Activated CD8-positive, alpha-beta T cell treated with anti-CD3 and anti-CD28 coated beads, Interleukin-2, amount 10 ng/mL, durations not matched to agents 7 days and 5 days (primary cell): ENCODE results near the gene ZC3H15. TPM values are rescaled to one million over a fixed set of nuclear protein-coding genes. Genes with fewer than 3 reads are reported as not detected.
A peak's percentile ranks its signal among the peaks of the same experiment; 100 is the strongest.
"Not testable (repeated sequence)": the region's sequence is repeated elsewhere in the genome, so short reads cannot be mapped to it uniquely, and the experiment has no call there.

ENCODE experiments used
- ATAC-seq: fragments of 150-1000 bp; cut with Tn5 transposase; one replicate; pipeline ENCODE4 v1.10.0; 2021; ENCODE audit warnings: moderate library complexity
- CTCF ChIA-PET: fragments of 350-600 bp; sonication (Branson Sonifier 250); formaldehyde crosslinking; loops from one replicate; lab custom pipeline; 2021; ENCODE audit warnings: antibody characterized with exemption; lab: Charles Lee
- POLR2A ChIA-PET: fragments of 350-600 bp; sonication (Branson Sonifier 250); formaldehyde crosslinking; loops from one replicate; lab custom pipeline; 2021; ENCODE audit warnings: antibody characterized with exemption; lab: Charles Lee
- DNase-seq: peaks from one replicate; pipeline ENCODE4 v3.0.0-alpha.2; 2020
- H3K27ac Mint-ChIP-seq: one replicate; pipeline ENCODE4 v1.8.0; 2021; ENCODE audit warnings: mild to moderate bottlenecking, mixed read lengths
- H3K27me3 Mint-ChIP-seq: one replicate; pipeline ENCODE4 v1.8.0; 2021; ENCODE audit warnings: low read depth, mixed read lengths
- H3K36me3 Mint-ChIP-seq: one replicate; pipeline ENCODE4 v1.8.0; 2021; ENCODE audit warnings: low read depth, mixed read lengths
- H3K4me1 Mint-ChIP-seq: one replicate; pipeline ENCODE4 v1.8.0; 2021; ENCODE audit warnings: low read depth, mixed read lengths
- H3K4me3 Mint-ChIP-seq: one replicate; pipeline ENCODE4 v1.8.0; 2021; ENCODE audit warnings: mild to moderate bottlenecking, mixed read lengths
- H3K9me3 Mint-ChIP-seq: one replicate; pipeline ENCODE4 v1.8.0; 2022; ENCODE audit warnings: mixed read lengths; ENCODE audit not compliant: insufficient read depth
- total RNA-seq, 2 experiments: library from RNA; stranded (reverse); gene quantifications; one replicate each; pipeline ENCODE4 v1.2.3, GENCODE V29; 2021

ZC3H15 gene
- total RNA-seq, 2 experiments from 2014 or later: 68.1 to 73.7 TPM

GRCh38 chr2:186497928-186498327 is 11.9 kb downstream of the ZC3H15 start:
- Mint-ChIP-seq H3K9me3 (no peaks in the 10 kb centered on the region), H3K4me3 (no peak overlapping the region), H3K27ac (no peak overlapping the region), H3K36me3 (peaks cover 50% of the 10 kb centered on the region), H3K4me1 (peaks cover 17% of the 10 kb centered on the region), H3K27me3 (no peaks in the 10 kb centered on the region)
- POLR2A ChIA-PET: no interaction called here
- DNase-seq: no peak
- ATAC-seq: no peak
- CTCF ChIA-PET: no interaction called here

- DNase-seq (no peak), ATAC-seq (no peak)
- Mint-ChIP-seq H3K36me3 (peaks cover 47% of the 10 kb centered on the region), H3K9me3 (no peaks in the 10 kb centered on the region), H3K4me1 (peaks cover 13% of the 10 kb centered on the region), H3K27me3 (no peaks in the 10 kb centered on the region), H3K4me3 (no peak overlapping the region), H3K27ac (no peak overlapping the region)
- CTCF ChIA-PET: interaction anchor here (1.0 to 2.5 kb wide), 6 partner anchors 9 to 143 kb away, joined by 3 to 8 read pairs (median 3); partner anchors contain the start of gene ITGAV
- POLR2A ChIA-PET: interaction anchor here (0.9 kb wide), 1 partner anchor 13 kb away, joined by 3 read pairs; the partner anchor contains the start of gene ZC3H15
These were observed 12.8 kb downstream of the ZC3H15 start for GRCh38 chr2:186498834-186499233.

- H3K36me3 Mint-ChIP-seq: peaks cover 56% of the 10 kb centered on the region
- DNase-seq: no peak
- H3K4me1 Mint-ChIP-seq: peaks cover 6% of the 10 kb centered on the region
- H3K9me3 Mint-ChIP-seq: no peaks in the 10 kb centered on the region
- POLR2A ChIA-PET: interaction anchor here (0.7 to 2.2 kb wide), 3 partner anchors 17 to 86 kb away, joined by 3 to 8 read pairs (median 4); partner anchors contain the start of genes ITGAV and ZC3H15
- H3K27ac Mint-ChIP-seq: peak overlapping the region; percentile 37
- no peak overlapping the region for H3K4me3 Mint-ChIP-seq
- H3K27me3 Mint-ChIP-seq: no peaks in the 10 kb centered on the region
- CTCF ChIA-PET: interaction anchor here (0.6 to 4.9 kb wide), 23 partner anchors 8 to 143 kb away, joined by 3 to 117 read pairs (median 4); partner anchors contain the start of genes ITGAV and ZC3H15
- peak; percentile 36 for ATAC-seq
These were observed 18.0 kb downstream of the ZC3H15 start for GRCh38 chr2:186503827-186504606.

GRCh38 chr2:186508263-186508662 is 22.2 kb downstream of the ZC3H15 start:
- CTCF ChIA-PET: interaction anchor here (1.3 to 3.1 kb wide), 3 partner anchors 9 to 133 kb away, joined by 3 to 12 read pairs (median 3); no protein-coding TSS in a partner anchor
- H3K4me1 Mint-ChIP-seq: peaks cover 3% of the 10 kb centered on the region
- POLR2A ChIA-PET: interaction anchor here (0.8 to 1.2 kb wide), 3 partner anchors 21 to 133 kb away, joined by 3 read pairs; partner anchors contain the start of gene ZC3H15
- H3K4me3 Mint-ChIP-seq: no peak overlapping the region
- H3K27ac Mint-ChIP-seq: no peak overlapping the region
- DNase-seq (no peak), ATAC-seq (no peak)
- H3K27me3 Mint-ChIP-seq: no peaks in the 10 kb centered on the region
- H3K36me3 Mint-ChIP-seq: peaks cover 40% of the 10 kb centered on the region
- H3K9me3 Mint-ChIP-seq: no peaks in the 10 kb centered on the region

- Mint-ChIP-seq H3K27me3 (no peaks in the 10 kb centered on the region), H3K4me3 (no peak overlapping the region), H3K4me1 (no peaks in the 10 kb centered on the region), H3K27ac (no peak overlapping the region), H3K9me3 (no peaks in the 10 kb centered on the region), H3K36me3 (peaks cover 22% of the 10 kb centered on the region)
- ATAC-seq: no peak
- DNase-seq: no peak
- POLR2A ChIA-PET: no interaction called here
- CTCF ChIA-PET: no interaction called here
These were observed 29.3 kb downstream of the ZC3H15 start for GRCh38 chr2:186515376-186515775.

- Mint-ChIP-seq H3K4me1 (no peaks in the 10 kb centered on the region), H3K9me3 (no peaks in the 10 kb centered on the region), H3K36me3 (peaks cover 29% of the 10 kb centered on the region), H3K4me3 (no peak overlapping the region), H3K27ac (no peak overlapping the region), H3K27me3 (no peaks in the 10 kb centered on the region)
- POLR2A ChIA-PET: no interaction called here
- CTCF ChIA-PET: interaction anchor here (1.1 kb wide), 1 partner anchor 983 kb away, joined by 3 read pairs; no protein-coding TSS in a partner anchor
- ATAC-seq: no peak
- no peak for DNase-seq
These were observed 30.3 kb downstream of the ZC3H15 start for GRCh38 chr2:186516396-186516795.

GRCh38 chr2:186517090-186517489 is 31.0 kb downstream of the ZC3H15 start:
- no peaks in the 10 kb centered on the region for H3K27me3 Mint-ChIP-seq
- H3K4me1 Mint-ChIP-seq: no peaks in the 10 kb centered on the region
- H3K9me3 Mint-ChIP-seq: no peaks in the 10 kb centered on the region
- POLR2A ChIA-PET: no interaction called here
- no peak for ATAC-seq
- DNase-seq: no peak
- CTCF ChIA-PET: interaction anchor here (1.1 kb wide), 1 partner anchor 983 kb away, joined by 3 read pairs; no protein-coding TSS in a partner anchor
- H3K36me3 Mint-ChIP-seq: peaks cover 27% of the 10 kb centered on the region
- no peak overlapping the region for H3K4me3 Mint-ChIP-seq
- no peak overlapping the region for H3K27ac Mint-ChIP-seq

GRCh38 chr2:186518291-186518690 is 32.2 kb downstream of the ZC3H15 start:
- POLR2A ChIA-PET: no interaction called here
- CTCF ChIA-PET: interaction anchor here (1.2 to 1.5 kb wide), 2 partner anchors 19 to 123 kb away, joined by 3 to 6 read pairs; no protein-coding TSS in a partner anchor
- H3K9me3 Mint-ChIP-seq: no peaks in the 10 kb centered on the region
- peaks cover 27% of the 10 kb centered on the region for H3K36me3 Mint-ChIP-seq
- no peak for ATAC-seq
- no peak overlapping the region for H3K27ac Mint-ChIP-seq
- no peaks in the 10 kb centered on the region for H3K4me1 Mint-ChIP-seq
- H3K4me3 Mint-ChIP-seq: no peak overlapping the region
- no peak for DNase-seq
- H3K27me3 Mint-ChIP-seq: no peaks in the 10 kb centered on the region

- DNase-seq (no peak), ATAC-seq (no peak)
- Mint-ChIP-seq H3K9me3 (no peaks in the 10 kb centered on the region), H3K27ac (no peak overlapping the region), H3K36me3 (peaks cover 21% of the 10 kb centered on the region), H3K4me1 (no peaks in the 10 kb centered on the region), H3K27me3 (no peaks in the 10 kb centered on the region), H3K4me3 (no peak overlapping the region)
- CTCF ChIA-PET: interaction anchor here (1.2 to 1.7 kb wide), 3 partner anchors 14 to 123 kb away, joined by 3 to 6 read pairs (median 5); no protein-coding TSS in a partner anchor
- POLR2A ChIA-PET: no interaction called here
These were observed 32.9 kb downstream of the ZC3H15 start for GRCh38 chr2:186518945-186519344.

GRCh38 chr2:186521570-186522153 is 35.6 kb downstream of the ZC3H15 start:
- H3K4me1 Mint-ChIP-seq, ATAC-seq, CTCF ChIA-PET, H3K27ac Mint-ChIP-seq, POLR2A ChIA-PET, H3K4me3 Mint-ChIP-seq, H3K27me3 Mint-ChIP-seq, DNase-seq, H3K9me3 Mint-ChIP-seq: not testable (repeated sequence)
- H3K36me3 Mint-ChIP-seq: peaks cover 19% of the 10 kb centered on the region

GRCh38 chr2:186522450-186522849 is 36.4 kb downstream of the ZC3H15 start:
- POLR2A ChIA-PET: no interaction called here
- ATAC-seq (no peak), DNase-seq (no peak)
- no peak overlapping the region for H3K4me3 Mint-ChIP-seq
- no peaks in the 10 kb centered on the region for H3K9me3 Mint-ChIP-seq
- H3K36me3 Mint-ChIP-seq: peaks cover 16% of the 10 kb centered on the region
- no peaks in the 10 kb centered on the region for H3K4me1 Mint-ChIP-seq
- H3K27ac Mint-ChIP-seq: no peak overlapping the region
- CTCF ChIA-PET: no interaction called here
- H3K27me3 Mint-ChIP-seq: no peaks in the 10 kb centered on the region
